Nephron progenitor cell (in vitro differentiated cells): ENCODE data around the gene PSME3IP1.

Experiments
- DNase-seq: peaks from one replicate; pipeline ENCODE4 v3.0.0; 2021
- H3K27ac Mint-ChIP-seq: 2 replicates; pipeline ENCODE4 v1.8.0; 2021; ENCODE audit warnings: mild to moderate bottlenecking, moderate library complexity, mixed read lengths
- H3K27me3 Mint-ChIP-seq: 2 replicates; pipeline ENCODE4 v1.8.0; 2021; ENCODE audit warnings: mild to moderate bottlenecking, low read depth, mixed read lengths; ENCODE audit not compliant: poor library complexity
- H3K36me3 Mint-ChIP-seq: 2 replicates; pipeline ENCODE4 v1.8.0; 2021; ENCODE audit warnings: low read depth, mixed read lengths
- H3K4me1 Mint-ChIP-seq: 2 replicates; pipeline ENCODE4 v1.8.0; 2021; ENCODE audit warnings: mixed read lengths
- H3K4me3 Mint-ChIP-seq: 2 replicates; pipeline ENCODE4 v1.8.0; 2021; ENCODE audit warnings: mild to moderate bottlenecking, moderate library complexity, mixed read lengths
- H3K9me3 Mint-ChIP-seq: 2 replicates; pipeline ENCODE4 v1.8.0; 2021; ENCODE audit warnings: mild to moderate bottlenecking, moderate library complexity, mixed read lengths
- TF ChIP-seq, protein P1 (sequence below): fragments of 200-600 bp; sonication (generic); IDR thresholded peaks from 2 replicates; pipeline ENCODE4 v1.5.0; 2021; ENCODE audit warnings: antibody characterized with exemption

PSME3IP1 gene, protein sequence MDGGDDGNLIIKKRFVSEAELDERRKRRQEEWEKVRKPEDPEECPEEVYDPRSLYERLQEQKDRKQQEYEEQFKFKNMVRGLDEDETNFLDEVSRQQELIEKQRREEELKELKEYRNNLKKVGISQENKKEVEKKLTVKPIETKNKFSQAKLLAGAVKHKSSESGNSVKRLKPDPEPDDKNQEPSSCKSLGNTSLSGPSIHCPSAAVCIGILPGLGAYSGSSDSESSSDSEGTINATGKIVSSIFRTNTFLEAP

DNA sequence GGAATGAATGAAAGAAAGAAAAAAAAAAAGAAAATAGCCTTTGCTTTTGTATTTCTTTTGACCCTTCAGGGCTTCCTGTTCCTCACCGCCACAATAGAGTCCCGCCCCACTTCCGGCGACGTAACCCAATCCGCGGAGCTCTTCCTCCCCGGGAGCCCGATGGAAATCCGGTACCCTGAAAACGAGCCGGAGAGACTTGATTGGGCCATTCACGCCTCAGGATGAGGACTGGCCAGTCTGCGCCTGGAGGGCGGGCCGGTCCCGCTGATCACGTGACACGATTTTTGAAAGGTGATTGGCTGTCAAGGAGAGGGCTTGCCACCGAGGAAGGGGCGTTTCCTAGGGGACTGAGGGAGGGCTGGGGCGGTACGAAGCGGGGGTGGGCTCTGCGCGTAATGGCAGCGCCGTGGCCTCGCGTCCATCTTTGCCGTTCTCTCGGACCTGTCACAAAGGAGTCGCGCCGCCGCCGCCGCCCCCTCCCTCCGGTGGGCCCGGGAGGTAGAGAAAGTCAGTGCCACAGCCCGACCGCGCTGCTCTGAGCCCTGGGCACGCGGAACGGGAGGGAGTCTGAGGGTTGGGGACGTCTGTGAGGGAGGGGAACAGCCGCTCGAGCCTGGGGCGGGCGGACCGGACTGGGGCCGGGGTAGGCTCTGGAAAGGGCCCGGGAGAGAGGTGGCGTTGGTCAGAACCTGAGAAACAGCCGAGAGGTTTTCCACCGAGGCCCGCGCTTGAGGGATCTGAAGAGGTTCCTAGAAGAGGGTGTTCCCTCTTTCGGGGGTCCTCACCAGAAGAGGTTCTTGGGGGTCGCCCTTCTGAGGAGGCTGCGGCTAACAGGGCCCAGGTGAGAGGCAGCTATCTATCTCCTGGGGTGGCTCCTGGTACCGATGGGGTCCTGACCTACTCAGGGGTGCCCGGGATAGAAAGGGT is at the start of gene PSME3IP1, which contains the start of gene RSPRY1:
PSME3IP1 (minus strand) TSS at position 95 of the 927 bp plus-strand sequence. CDS start 12,185 bp downstream, outside the sequence.
RSPRY1 (plus strand) TSS at position 385 of the 927 bp plus-strand sequence. CDS start 18,330 bp downstream, outside the sequence.
- peak; percentile 97 for DNase-seq
- H3K27me3 Mint-ChIP-seq, result peaks cover 2% of the 10 kb centered on the region
- H3K9me3 Mint-ChIP-seq, result peaks cover 6% of the 10 kb centered on the region
- TF ChIP-seq, protein P1, sequence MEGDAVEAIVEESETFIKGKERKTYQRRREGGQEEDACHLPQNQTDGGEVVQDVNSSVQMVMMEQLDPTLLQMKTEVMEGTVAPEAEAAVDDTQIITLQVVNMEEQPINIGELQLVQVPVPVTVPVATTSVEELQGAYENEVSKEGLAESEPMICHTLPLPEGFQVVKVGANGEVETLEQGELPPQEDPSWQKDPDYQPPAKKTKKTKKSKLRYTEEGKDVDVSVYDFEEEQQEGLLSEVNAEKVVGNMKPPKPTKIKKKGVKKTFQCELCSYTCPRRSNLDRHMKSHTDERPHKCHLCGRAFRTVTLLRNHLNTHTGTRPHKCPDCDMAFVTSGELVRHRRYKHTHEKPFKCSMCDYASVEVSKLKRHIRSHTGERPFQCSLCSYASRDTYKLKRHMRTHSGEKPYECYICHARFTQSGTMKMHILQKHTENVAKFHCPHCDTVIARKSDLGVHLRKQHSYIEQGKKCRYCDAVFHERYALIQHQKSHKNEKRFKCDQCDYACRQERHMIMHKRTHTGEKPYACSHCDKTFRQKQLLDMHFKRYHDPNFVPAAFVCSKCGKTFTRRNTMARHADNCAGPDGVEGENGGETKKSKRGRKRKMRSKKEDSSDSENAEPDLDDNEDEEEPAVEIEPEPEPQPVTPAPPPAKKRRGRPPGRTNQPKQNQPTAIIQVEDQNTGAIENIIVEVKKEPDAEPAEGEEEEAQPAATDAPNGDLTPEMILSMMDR, result no peak
- peak within 1 kb of the TSS; percentile 95 for H3K27ac Mint-ChIP-seq
- H3K4me1 Mint-ChIP-seq, result peaks cover 54% of the 10 kb centered on the region
- peaks cover 6% of the 10 kb centered on the region for H3K36me3 Mint-ChIP-seq
- H3K4me3 Mint-ChIP-seq, result peak within 1 kb of the TSS; percentile 99

DNA sequence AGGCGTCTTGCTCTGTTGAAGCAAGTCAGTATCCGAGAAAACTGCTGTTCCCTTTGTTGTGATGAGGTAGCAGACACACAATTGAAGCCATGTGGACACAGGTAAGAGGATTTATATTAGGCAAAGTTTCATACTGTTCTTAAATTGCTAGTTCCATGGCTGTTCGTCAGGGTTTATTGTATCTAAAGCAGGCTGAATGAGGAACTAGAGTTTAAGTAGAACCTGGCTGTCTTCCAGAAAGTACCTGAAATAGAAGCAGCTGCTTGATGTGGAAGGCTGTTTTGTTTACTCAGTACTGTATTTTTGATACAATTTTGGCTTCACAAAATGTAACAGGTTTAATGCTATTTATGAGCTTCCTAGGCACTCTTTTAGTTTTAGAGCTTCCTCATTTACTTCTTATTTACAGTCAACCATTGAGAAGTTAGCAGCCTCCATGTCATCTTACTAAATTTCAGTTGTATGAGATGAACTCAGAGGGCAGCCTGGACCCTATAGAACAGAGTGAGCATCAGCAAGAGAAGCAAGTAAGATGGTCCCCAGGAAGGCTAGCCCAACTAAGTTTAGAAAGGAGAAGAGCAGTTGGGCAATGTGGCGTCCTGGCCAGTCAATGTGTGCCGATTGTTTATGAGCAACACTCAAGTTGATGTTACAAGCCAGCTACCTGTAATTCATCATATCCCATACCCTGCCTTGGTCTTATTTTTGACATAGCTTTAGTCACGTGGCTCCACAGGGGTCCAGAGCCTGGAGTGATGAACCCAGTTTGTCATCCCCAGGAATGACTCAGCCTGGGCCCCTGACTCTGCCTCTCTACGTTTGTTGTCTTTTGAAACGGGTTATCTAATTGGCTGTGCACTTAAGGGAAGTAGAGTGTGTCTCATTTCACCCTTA is 49.5 kb upstream of the PSME3IP1 start:
- H3K27me3 Mint-ChIP-seq, result no peaks in the 10 kb centered on the region
- no peak overlapping the region for H3K4me3 Mint-ChIP-seq
- H3K27ac Mint-ChIP-seq, result peak overlapping the region; percentile 79
- H3K36me3 Mint-ChIP-seq, result peaks cover 62% of the 10 kb centered on the region
- no peaks in the 10 kb centered on the region for H3K9me3 Mint-ChIP-seq
- H3K4me1 Mint-ChIP-seq, result no peaks in the 10 kb centered on the region
- DNase-seq, result no peak
- TF ChIP-seq, protein P1, result no peak

DNA sequence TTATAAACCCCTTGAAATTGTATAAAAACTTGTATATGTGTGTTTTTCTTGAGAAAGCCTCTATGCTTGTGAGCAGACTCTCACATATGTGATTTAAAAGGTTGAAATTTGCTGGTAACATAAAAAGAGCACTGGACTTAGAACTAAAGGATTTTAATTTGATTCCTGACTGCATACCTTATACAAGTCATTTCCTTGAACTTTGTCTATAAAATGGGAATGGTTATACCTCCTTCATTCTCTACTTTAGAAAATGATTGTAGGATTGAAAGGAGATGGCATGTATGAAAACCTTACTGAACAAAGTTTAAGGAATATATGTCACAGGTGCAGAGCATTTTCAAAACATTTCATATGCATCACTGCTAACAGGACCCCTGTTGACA is 48.9 kb upstream of the PSME3IP1 start:
- Mint-ChIP-seq H3K27ac (no peak overlapping the region), H3K27me3 (no peaks in the 10 kb centered on the region), H3K4me1 (no peaks in the 10 kb centered on the region), H3K4me3 (no peak overlapping the region), H3K36me3 (peaks cover 65% of the 10 kb centered on the region), H3K9me3 (no peaks in the 10 kb centered on the region)
- TF ChIP-seq, protein P1, result no peak
- no peak for DNase-seq

DNA sequence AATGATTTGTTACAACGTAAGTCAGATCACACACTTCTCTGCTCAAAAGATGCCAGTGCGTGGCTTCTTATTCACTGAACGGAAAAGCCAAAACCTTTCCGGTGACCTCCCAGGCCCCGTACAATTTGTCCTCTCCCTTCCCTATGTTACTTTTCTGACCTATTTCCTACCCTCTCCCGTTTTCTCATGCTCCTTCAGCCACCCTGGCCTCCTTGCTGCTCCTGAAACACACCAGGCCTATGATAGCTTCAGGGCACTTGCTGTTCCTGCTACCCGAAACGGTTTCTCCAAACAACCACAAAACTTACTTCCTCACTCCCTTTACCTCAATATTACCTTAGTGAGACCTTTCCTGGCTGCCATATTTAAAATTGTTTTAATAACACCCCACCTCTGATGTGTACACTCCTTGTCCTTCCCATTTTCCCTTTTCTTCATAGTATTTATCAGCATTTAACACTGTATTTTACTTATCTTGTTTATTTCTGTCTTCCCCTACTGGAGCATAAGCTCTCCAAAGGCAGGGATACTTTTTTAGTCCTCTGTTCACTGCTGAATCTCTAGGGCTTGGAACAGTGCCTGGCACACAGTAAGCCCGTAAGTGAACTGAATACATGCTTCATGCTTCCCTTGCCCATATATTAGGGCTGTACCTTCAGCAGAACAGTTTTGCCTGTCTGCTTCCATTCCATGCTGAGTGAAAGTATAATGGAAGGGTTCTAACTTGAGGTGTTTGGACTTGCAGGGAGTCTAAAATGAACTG is 48.3 kb upstream of the PSME3IP1 start:
- DNase-seq, result no peak
- Mint-ChIP-seq H3K4me3 (no peak overlapping the region), H3K27me3 (no peaks in the 10 kb centered on the region), H3K27ac (no peak overlapping the region), H3K4me1 (no peaks in the 10 kb centered on the region), H3K36me3 (peaks cover 62% of the 10 kb centered on the region), H3K9me3 (no peaks in the 10 kb centered on the region)
- TF ChIP-seq, protein P1, result no peak

DNA sequence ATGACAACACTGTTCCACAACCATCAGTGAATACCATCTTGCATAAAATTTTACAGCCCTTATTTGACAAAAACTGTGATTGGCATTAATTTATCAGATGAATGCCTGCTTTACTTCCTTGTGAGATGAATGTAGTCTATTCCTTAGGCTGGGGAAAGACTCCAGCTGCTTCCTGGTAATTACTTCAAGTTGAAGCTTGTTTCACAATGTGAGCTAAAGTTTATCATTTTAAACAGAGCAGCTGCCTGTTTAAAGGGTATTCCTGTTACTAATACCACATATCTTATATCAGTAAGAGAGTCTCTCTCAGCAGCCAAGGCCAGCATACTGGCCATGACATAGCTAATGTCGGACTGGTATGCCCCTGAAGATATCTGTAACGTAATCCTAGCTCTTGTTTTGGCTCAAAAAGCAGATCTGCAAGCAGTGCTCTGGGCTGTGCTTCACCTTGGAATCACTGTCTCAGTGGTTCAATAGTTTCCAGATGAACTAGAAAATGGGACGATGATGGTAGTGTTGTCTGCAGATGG is 46.0 kb upstream of the PSME3IP1 start:
- no peak overlapping the region for H3K4me3 Mint-ChIP-seq
- H3K9me3 Mint-ChIP-seq, result no peaks in the 10 kb centered on the region
- TF ChIP-seq, protein P1, result no peak
- no peak for DNase-seq
- H3K27ac Mint-ChIP-seq, result no peak overlapping the region
- H3K36me3 Mint-ChIP-seq, result peaks cover 64% of the 10 kb centered on the region
- H3K27me3 Mint-ChIP-seq, result no peaks in the 10 kb centered on the region
- no peaks in the 10 kb centered on the region for H3K4me1 Mint-ChIP-seq
